Kidney epithelial cell (primary cell): ENCODE data around the gene TEKT5. TPM values are rescaled to one million over a fixed set of nuclear protein-coding genes. Genes with fewer than 3 reads are reported as not detected.
"Not testable (repeated sequence)": the region's sequence is repeated elsewhere in the genome, so short reads cannot be mapped to it uniquely, and the experiment has no call there.

Source experiments
- DNase-seq: peaks from one replicate; pipeline ENCODE4 v3.0.0-alpha.2; 2010; ENCODE audit warnings: low read depth
- H3K27me3 ChIP-seq: 2 replicates; pipeline ENCODE4 v1.6.0; 2011; ENCODE audit warnings: low read length; ENCODE audit not compliant: control insufficient read depth, insufficient read depth
- H3K36me3 ChIP-seq: 2 replicates; pipeline ENCODE4 v1.5.1; 2011; ENCODE audit warnings: low read length; ENCODE audit not compliant: control insufficient read depth, insufficient read depth
- H3K4me3 ChIP-seq: 2 replicates; pipeline ENCODE4 v1.5.1; 2011; ENCODE audit warnings: low read depth, mild to moderate bottlenecking, control low read depth, low read length
- total RNA-seq: library from RNA; depleted of rRNA; stranded (reverse); fragments of >200 nt; gene quantifications from 2 replicates; pipeline ENCODE4 v1.2.3, GENCODE V29; 2015
- TF ChIP-seq, protein P1 (sequence below): IDR thresholded peaks from 2 replicates; pipeline ENCODE4 v1.5.1; 2011; ENCODE audit warnings: mild to moderate bottlenecking, moderate library complexity, low read length, control low read depth, inconsistent platforms; ENCODE audit not compliant: insufficient read depth, poor library complexity, severe bottlenecking

Gene TEKT5
- total RNA-seq, 1 donor from 2014 or later = 0.04 TPM

DNA sequence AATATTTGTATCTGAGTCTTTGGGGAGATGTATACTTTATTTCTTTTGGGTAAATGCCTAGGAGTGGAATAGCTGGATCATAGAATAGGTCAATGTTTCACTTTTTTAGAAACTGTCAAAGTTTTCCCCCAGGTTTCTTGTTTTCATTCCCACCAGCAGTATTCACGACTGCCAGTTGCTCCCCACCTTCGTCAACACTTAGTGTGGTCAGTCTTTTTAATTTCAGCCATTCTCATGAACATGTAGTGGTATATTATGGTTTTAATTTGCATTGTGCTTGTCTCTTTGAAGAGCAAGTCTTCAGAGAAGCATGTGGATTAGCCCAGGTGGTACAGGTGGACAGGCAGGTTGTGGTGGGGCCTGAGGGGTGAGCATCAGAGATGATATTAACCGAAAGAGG, 53.8 kb downstream of the TEKT5 start:
- no peak overlapping the region for H3K4me3 ChIP-seq
- H3K36me3 ChIP-seq = no peaks in the 10 kb centered on the region
- no peaks in the 10 kb centered on the region for H3K27me3 ChIP-seq
- TF ChIP-seq, protein P1, sequence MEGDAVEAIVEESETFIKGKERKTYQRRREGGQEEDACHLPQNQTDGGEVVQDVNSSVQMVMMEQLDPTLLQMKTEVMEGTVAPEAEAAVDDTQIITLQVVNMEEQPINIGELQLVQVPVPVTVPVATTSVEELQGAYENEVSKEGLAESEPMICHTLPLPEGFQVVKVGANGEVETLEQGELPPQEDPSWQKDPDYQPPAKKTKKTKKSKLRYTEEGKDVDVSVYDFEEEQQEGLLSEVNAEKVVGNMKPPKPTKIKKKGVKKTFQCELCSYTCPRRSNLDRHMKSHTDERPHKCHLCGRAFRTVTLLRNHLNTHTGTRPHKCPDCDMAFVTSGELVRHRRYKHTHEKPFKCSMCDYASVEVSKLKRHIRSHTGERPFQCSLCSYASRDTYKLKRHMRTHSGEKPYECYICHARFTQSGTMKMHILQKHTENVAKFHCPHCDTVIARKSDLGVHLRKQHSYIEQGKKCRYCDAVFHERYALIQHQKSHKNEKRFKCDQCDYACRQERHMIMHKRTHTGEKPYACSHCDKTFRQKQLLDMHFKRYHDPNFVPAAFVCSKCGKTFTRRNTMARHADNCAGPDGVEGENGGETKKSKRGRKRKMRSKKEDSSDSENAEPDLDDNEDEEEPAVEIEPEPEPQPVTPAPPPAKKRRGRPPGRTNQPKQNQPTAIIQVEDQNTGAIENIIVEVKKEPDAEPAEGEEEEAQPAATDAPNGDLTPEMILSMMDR = no peak
- no peak for DNase-seq

DNA sequence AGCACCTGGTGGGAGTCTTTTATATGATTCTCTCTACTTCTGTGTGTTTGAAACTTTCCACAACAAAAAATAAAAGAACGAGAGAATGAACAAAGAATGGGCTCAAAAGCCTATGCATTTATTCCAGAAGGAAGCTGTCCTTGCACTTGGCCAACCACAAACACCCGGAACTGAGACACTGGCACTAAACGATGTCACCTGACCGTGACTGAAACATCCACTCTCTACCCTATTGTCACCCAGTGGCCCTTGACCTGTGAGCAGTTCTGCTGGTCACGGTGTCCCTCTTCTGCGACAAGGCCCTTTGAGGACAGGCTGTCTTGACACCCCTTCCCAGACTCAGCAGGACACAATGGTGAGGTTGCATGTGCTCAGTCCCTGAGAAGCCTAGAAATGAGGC, 56.6 kb downstream of the TEKT5 start:
- TF ChIP-seq, protein P1 = no peak
- Histone ChIP-seq H3K36me3 (no peaks in the 10 kb centered on the region), H3K27me3 (no peaks in the 10 kb centered on the region), H3K4me3 (no peak overlapping the region)
- DNase-seq = no peak

DNA sequence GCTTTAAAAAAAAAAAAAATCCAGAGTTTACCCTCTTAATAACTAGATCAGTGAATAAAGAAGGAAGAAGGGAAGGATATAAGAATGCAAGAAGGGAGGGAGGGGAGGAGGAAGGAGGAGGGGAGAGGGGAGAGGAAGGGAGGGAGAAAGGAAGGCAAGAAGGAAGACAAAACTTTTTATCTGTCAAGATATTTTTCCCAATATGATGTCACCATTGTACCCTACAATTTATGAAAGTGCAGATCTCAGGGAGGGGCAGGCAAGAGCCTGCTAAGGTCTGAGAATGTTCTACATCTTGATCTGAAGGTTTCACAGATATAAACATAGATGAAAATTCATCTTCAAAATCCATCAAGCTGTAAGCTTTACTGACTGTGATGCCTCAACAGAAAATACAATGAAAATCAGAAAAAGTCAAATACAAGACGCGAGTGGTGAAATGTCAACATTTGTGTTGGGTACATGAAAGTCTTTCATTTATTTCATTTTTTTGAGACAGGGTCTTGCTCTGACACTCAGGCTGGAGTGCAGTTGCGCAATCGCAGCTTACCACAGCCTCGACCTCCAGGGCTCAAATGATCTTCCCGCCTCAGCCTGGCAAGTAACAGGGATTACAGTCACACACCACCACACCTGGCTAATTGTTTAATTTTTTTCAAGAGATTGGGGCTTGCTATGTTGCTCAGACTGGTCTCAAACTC, 57.2 kb downstream of the TEKT5 start:
- Histone ChIP-seq H3K27me3 (no peaks in the 10 kb centered on the region), H3K36me3 (no peaks in the 10 kb centered on the region), H3K4me3 (no peak overlapping the region)
- TF ChIP-seq, protein P1 = no peak
- DNase-seq = no peak

DNA sequence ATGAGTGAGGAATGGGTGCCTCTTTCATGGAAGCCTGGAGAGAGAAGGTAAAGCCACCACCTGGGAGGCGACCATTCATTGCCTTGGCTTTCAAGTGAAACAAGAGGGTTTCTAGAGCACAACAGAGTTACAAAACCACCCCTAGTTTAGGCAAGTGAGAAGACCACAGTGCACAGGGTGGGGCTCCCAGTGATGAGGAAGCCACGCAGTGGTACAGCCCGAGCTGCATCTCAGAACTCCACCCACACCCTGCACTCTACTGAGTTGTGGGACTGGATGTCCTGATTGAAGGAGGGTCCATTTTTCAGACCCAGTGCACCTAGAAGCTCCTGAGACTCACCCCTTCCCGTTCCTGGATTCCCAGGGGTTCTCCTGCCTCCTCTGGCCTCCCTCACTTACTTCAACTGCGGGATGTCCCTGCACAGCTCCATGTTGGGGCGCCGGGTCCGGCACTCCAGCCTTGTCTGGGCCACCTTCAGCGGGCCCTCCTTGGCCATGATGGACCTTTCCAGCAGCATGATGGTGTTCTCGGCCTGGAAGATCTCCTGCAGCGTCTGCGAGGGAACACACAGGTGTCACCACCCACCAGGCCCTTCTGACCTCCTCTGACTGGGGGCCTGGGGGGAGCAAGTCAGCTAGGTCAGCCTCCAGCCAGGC, 59.2 kb downstream of the TEKT5 start:
- no peak overlapping the region for H3K4me3 ChIP-seq
- TF ChIP-seq, protein P1 = no peak

DNA sequence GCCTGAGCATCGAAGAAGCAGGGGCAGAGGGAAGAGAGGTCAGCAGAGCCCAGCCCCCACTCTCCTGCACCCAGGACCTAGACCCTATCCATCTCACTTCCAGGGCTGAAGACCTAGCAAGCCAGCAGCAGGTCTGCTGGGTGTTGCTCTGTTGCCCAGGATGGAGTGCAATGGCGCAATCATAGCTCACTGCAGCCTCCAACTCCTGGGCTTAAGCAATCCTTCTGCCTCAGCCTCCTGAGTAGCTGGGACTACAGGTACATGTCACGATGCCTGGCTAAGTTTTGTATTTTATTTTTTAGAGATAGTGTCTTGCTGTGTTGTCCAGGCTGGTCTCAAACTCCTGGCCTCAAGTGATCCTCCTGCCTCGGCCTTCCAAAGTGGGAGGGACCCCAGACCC, 61.3 kb downstream of the TEKT5 start:
- H3K36me3 ChIP-seq, H3K4me3 ChIP-seq, DNase-seq, H3K27me3 ChIP-seq: not testable (repeated sequence)

More for the DNA sequence above, 59.2 kb downstream of the TEKT5 start:
- H3K36me3 ChIP-seq = no peaks in the 10 kb centered on the region
- no peak for DNase-seq
- no peaks in the 10 kb centered on the region for H3K27me3 ChIP-seq

DNA sequence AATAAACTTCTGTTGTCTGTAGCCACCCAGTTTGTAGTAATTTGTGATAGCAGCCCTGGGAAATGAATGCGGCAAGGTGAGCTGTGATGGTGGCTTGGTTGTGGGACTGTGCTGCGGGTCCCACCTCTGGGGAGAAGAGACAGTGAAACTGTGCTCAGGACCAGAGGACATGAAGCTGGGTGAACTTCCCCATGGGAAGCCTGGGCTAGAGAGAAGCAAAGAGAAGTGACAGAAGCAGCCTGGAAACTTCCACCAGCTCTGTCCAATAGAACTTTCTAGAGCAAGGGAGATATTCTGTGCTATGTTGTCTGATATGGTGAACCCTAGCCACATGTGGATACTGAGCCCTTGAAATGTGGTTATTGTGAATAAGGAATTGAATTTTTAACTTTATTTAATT, 62.8 kb downstream of the TEKT5 start:
- DNase-seq = no peak
- no peak overlapping the region for H3K4me3 ChIP-seq
- H3K36me3 ChIP-seq = no peaks in the 10 kb centered on the region
- no peaks in the 10 kb centered on the region for H3K27me3 ChIP-seq
- TF ChIP-seq, protein P1 = no peak
